Prostate gland (tissue), 2 donors: ENCODE measurements around the gene PITX2.

Experiments
- POLR2A ChIP-seq: fragments of 450-650 bp; IDR thresholded peaks from one replicate; pipeline ENCODE4 v1.6.1; 2016; ENCODE audit warnings: antibody characterized with exemption, mild to moderate bottlenecking
- POLR2AphosphoS5 ChIP-seq: sonication (generic); formaldehyde crosslinking; IDR thresholded peaks from one replicate; pipeline ENCODE4 v1.6.1; 2017; ENCODE audit warnings: antibody characterized with exemption
- TF ChIP-seq, protein P1 (sequence below), 4 experiments: fragments of 200-600 bp in 2 of 4; fragments of 450-650 bp in 2 of 4; sonication (generic) in 2 of 4; IDR thresholded peaks; 1 replicate in 3 of 4; 2 replicates in 1 of 4; pipeline ENCODE4 v1.5.1; 2016 to 2019; ENCODE audit warnings: antibody characterized with exemption in 4 of 4, mild to moderate bottlenecking in 2 of 4, moderate library complexity in 2 of 4

DNA sequence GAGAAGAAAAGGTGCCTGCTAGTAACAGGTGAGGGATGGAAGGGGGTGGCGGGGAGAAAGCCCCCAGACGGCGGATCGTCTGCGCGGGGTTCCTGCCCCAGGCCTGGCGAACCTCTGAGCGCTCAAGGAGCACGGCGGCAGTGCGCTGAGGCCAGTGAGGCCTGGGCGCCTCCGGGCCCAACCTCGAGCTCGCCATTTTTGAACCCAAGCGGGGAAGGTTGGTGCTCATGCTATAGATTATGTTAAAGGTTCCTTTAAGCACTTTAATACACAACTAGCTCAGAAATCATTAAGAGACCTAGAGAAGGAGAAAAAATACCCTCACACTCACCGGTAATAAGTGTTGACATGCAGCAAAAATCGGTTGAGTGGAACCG, 7.9 kb downstream of the PITX2 start:
- TF ChIP-seq, protein P1, sequence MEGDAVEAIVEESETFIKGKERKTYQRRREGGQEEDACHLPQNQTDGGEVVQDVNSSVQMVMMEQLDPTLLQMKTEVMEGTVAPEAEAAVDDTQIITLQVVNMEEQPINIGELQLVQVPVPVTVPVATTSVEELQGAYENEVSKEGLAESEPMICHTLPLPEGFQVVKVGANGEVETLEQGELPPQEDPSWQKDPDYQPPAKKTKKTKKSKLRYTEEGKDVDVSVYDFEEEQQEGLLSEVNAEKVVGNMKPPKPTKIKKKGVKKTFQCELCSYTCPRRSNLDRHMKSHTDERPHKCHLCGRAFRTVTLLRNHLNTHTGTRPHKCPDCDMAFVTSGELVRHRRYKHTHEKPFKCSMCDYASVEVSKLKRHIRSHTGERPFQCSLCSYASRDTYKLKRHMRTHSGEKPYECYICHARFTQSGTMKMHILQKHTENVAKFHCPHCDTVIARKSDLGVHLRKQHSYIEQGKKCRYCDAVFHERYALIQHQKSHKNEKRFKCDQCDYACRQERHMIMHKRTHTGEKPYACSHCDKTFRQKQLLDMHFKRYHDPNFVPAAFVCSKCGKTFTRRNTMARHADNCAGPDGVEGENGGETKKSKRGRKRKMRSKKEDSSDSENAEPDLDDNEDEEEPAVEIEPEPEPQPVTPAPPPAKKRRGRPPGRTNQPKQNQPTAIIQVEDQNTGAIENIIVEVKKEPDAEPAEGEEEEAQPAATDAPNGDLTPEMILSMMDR (IDR thresholded peaks at IDR 0.05), result no peak
- TF ChIP-seq POLR2AphosphoS5 (no peak), POLR2A (no peak)
